NT2/D1 (cell line): Measurements from ENCODE around the gene CHURC1.
A peak's percentile ranks its signal among the peaks of the same experiment; 100 is the strongest.

Source experiments
- DNase-seq: peaks from one replicate; pipeline ENCODE4 v3.0.0-alpha.2; 2011; ENCODE audit warnings: low read depth, low spot score
- H3K27me3 ChIP-seq: 2 replicates; pipeline ENCODE4 v1.6.0; 2011; ENCODE audit warnings: mild to moderate bottlenecking; ENCODE audit not compliant: insufficient read length, insufficient read depth
- H3K36me3 ChIP-seq: 2 replicates; pipeline ENCODE4 v1.6.1; 2011; ENCODE audit warnings: mild to moderate bottlenecking, low read length, mixed read lengths; ENCODE audit not compliant: insufficient read depth, insufficient read length
- H3K4me1 ChIP-seq: 2 replicates; pipeline ENCODE4 v1.5.1; 2011; ENCODE audit not compliant: insufficient read depth, insufficient read length
- H3K4me3 ChIP-seq: 2 replicates; pipeline ENCODE4 v1.5.1; 2011; ENCODE audit warnings: low read depth; ENCODE audit not compliant: insufficient read length
- H3K9ac ChIP-seq: 2 replicates; pipeline ENCODE4 v1.6.0; 2011; ENCODE audit warnings: low read depth; ENCODE audit not compliant: insufficient read length
- H3K9me3 ChIP-seq: 2 replicates; pipeline ENCODE4 v1.5.1; 2011; ENCODE audit warnings: mild to moderate bottlenecking, low read length; ENCODE audit not compliant: insufficient read depth
- SUZ12 ChIP-seq: IDR thresholded peaks from 2 replicates; pipeline ENCODE4 v1.6.1; 2011; ENCODE audit not compliant: insufficient read length, insufficient read depth; ENCODE audit errors: extremely low read depth
- YY1 ChIP-seq: IDR thresholded peaks from 2 replicates; pipeline ENCODE4 v1.6.1; 2011; ENCODE audit not compliant: insufficient read length, insufficient read depth
- ZNF274 ChIP-seq: IDR thresholded peaks from 2 replicates; pipeline ENCODE4 v1.6.1; 2011; ENCODE audit warnings: mild to moderate bottlenecking, low read depth, low read length

The CHURC1 gene

DNA sequence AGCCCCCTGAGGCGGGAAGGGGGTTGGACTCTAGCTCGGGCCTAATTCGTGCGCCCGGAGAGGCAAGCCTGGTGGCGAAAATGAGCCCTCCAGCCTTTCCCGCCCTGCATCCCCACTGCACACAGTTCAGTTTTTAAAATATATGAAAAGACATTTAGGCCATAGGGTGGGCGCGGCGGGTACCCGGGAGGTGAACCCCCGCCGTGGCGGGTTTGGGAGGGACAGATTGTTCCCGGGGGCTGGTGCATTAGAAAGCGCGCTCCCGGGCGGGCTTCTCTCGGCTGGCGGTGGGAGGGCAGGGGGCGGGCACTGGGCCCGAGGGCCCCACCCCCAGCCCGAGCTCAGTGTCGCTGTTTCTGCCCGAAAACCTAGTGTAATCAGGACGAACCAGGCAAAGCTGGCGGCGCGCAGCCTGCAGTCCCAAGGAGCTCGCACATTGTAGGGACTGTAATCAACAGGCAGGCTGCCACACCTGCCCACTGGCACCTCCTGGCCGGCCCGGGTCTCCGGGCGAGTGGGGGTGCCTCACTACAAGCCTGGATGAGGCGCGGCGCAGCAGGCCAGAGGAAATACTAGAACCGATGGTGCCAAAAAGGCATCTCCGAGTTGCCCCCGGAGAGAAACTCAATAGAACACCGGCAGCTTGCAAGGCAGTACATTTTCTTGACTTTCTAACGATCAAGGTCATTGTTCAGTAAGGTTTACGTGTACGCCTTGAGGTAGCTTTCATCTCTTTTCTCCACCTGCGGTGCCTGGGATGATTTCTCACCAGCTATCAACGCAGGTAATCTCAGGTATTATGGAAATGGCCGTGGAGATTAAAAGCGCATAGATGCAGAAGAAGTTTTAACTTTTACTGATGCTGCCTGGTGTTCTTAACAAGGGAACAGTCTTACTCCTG is 33.8 kb upstream of the CHURC1 start:
- H3K9me3 ChIP-seq, result no peaks in the 10 kb centered on the region
- peaks cover 2% of the 10 kb centered on the region for H3K4me1 ChIP-seq
- DNase-seq, result no peak
- TF ChIP-seq SUZ12 (no peak), YY1 (no peak), ZNF274 (no peak)
- peak overlapping the region; percentile 51 for H3K9ac ChIP-seq
- peak overlapping the region; percentile 27 for H3K4me3 ChIP-seq
- H3K36me3 ChIP-seq, result no peaks in the 10 kb centered on the region
- H3K27me3 ChIP-seq, result peaks cover 65% of the 10 kb centered on the region

DNA sequence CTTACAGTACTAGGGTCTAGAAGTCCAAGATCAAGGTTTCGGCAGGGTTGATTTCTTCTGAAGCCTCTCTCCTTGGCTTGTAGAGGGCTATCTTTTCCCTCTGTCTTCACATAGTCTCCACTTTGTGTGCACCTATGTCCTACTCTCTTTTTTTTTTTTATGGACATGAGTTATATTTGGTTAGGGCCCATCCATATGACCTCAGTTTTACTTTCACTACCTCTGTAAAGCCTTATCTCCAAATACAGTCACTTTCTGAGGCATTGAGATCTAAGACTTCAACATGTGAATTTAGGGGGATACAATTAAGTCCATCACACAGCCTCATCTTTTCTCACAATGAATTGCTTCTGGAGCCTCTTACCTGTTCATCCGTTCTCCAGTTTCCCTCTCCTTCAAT is 28.7 kb upstream of the CHURC1 start:
- H3K9ac ChIP-seq, result no peak overlapping the region
- TF ChIP-seq SUZ12, result no peak
- no peak for TF ChIP-seq YY1
- TF ChIP-seq ZNF274, result no peak
- no peaks in the 10 kb centered on the region for H3K9me3 ChIP-seq
- H3K27me3 ChIP-seq, result peaks cover 28% of the 10 kb centered on the region
- H3K4me3 ChIP-seq, result no peak overlapping the region
- no peak for DNase-seq
- no peaks in the 10 kb centered on the region for H3K4me1 ChIP-seq
- no peaks in the 10 kb centered on the region for H3K36me3 ChIP-seq

- Histone ChIP-seq H3K36me3 (no peaks in the 10 kb centered on the region), H3K4me3 (no peak overlapping the region), H3K27me3 (no peaks in the 10 kb centered on the region), H3K4me1 (no peaks in the 10 kb centered on the region), H3K9ac (no peak overlapping the region), H3K9me3 (no peaks in the 10 kb centered on the region)
- DNase-seq, result no peak
- TF ChIP-seq ZNF274, result no peak
- TF ChIP-seq YY1, result no peak
- no peak for TF ChIP-seq SUZ12
Measured at GRCh38 chr14:64889352-64889751, 24.9 kb upstream of the CHURC1 start.

GRCh38 chr14:64891173-64891838 is 22.9 kb upstream of the CHURC1 start:
- no peaks in the 10 kb centered on the region for H3K4me1 ChIP-seq
- TF ChIP-seq YY1 (no peak), ZNF274 (no peak), SUZ12 (no peak)
- no peaks in the 10 kb centered on the region for H3K36me3 ChIP-seq
- no peak overlapping the region for H3K4me3 ChIP-seq
- no peak overlapping the region for H3K9ac ChIP-seq
- no peaks in the 10 kb centered on the region for H3K27me3 ChIP-seq
- no peak for DNase-seq
- no peaks in the 10 kb centered on the region for H3K9me3 ChIP-seq

GRCh38 chr14:64891839-64892375 is 22.3 kb upstream of the CHURC1 start:
- TF ChIP-seq SUZ12 (no peak), ZNF274 (no peak), YY1 (no peak)
- Histone ChIP-seq H3K36me3 (no peaks in the 10 kb centered on the region), H3K9me3 (no peaks in the 10 kb centered on the region), H3K4me1 (no peaks in the 10 kb centered on the region), H3K9ac (no peak overlapping the region), H3K4me3 (no peak overlapping the region), H3K27me3 (no peaks in the 10 kb centered on the region)
- DNase-seq, result no peak

DNA sequence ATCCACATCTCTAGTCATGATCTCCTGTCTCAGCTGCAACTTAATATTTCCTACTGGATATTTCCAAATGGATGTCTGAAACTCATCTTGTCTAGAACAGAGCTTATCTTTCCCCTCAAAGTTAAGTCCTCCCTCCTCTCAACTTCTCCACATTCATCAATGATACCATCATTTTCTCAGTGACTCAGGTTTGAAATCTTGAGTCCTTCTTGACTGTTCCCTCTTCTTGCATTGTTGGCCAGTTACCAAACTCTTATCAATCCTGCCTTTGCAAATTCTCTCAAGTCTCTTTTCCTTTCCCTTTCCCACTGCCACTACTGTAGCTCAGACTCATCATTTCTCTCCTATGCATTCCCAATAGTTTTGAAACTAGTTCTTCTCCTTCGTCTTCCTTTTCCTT is 14.3 kb upstream of the CHURC1 start:
- no peak overlapping the region for H3K9ac ChIP-seq
- H3K27me3 ChIP-seq, result no peaks in the 10 kb centered on the region
- DNase-seq, result no peak
- H3K9me3 ChIP-seq, result no peaks in the 10 kb centered on the region
- no peak overlapping the region for H3K4me3 ChIP-seq
- no peaks in the 10 kb centered on the region for H3K4me1 ChIP-seq
- no peaks in the 10 kb centered on the region for H3K36me3 ChIP-seq
- TF ChIP-seq ZNF274 (no peak), YY1 (no peak), SUZ12 (no peak)

- DNase-seq, result no peak
- Histone ChIP-seq H3K9ac (no peak overlapping the region), H3K4me3 (no peak overlapping the region), H3K9me3 (no peaks in the 10 kb centered on the region), H3K4me1 (no peaks in the 10 kb centered on the region), H3K27me3 (no peaks in the 10 kb centered on the region), H3K36me3 (no peaks in the 10 kb centered on the region)
- TF ChIP-seq SUZ12 (no peak), ZNF274 (no peak), YY1 (no peak)
Measured at GRCh38 chr14:64906022-64906421, 8.2 kb upstream of the CHURC1 start.
